Upper lobe of left lung (tissue), 6 donors: ENCODE results near the gene ATXN7L3. TPM values are rescaled to one million over a fixed set of nuclear protein-coding genes. Genes with fewer than 3 reads are reported as not detected.
A peak's percentile ranks its signal among the peaks of the same experiment; 100 is the strongest.

ENCODE experiments used
- ATAC-seq, 2 donors: fragments of 200-7000 bp; cut with Tn5 transposase; one replicate each; pipeline ENCODE4 v1.9.1; 2022; ENCODE audit warnings: mild to moderate bottlenecking in 2 of 2, moderate library complexity in 2 of 2; ENCODE audit not compliant: low FRiP score in 2 of 2
- DNase-seq, 2 donors: peaks; one replicate each; pipeline ENCODE4 v3.0.0-alpha.2; 2019 to 2020
- H3K27ac ChIP-seq, 4 donors: fragments of 200-600 bp; sonication (generic); one replicate each; pipeline ENCODE4 v1.5.1; 2016 to 2019
- H3K27me3 ChIP-seq, 4 donors: fragments of 200-600 bp; sonication (generic); one replicate each; pipeline ENCODE4 v1.5.1; 2017 to 2019
- H3K36me3 ChIP-seq, 4 donors: fragments of 200-600 bp; sonication (generic); one replicate each; pipeline ENCODE4 v1.5.1; 2016 to 2019
- H3K4me1 ChIP-seq, 4 donors: fragments of 200-600 bp; sonication (generic); one replicate each; pipeline ENCODE4 v1.5.1; 2018 to 2019
- H3K4me3 ChIP-seq, 4 donors: fragments of 200-600 bp; sonication (generic); one replicate each; pipeline ENCODE4 v1.5.1; 2017 to 2019; ENCODE audit warnings: mild to moderate bottlenecking in 2 of 4, moderate library complexity in 1 of 4
- H3K9me3 ChIP-seq, 4 donors: fragments of 200-600 bp; sonication (generic); one replicate each; pipeline ENCODE4 v1.5.1; 2018 to 2019
- EP300 ChIP-seq, 4 donors: sonication (generic); formaldehyde crosslinking; IDR thresholded peaks; one replicate each; pipeline ENCODE4 v1.5.1; 2017; ENCODE audit warnings: antibody characterized with exemption in 4 of 4, control low read depth in 2 of 4
- POLR2A ChIP-seq, 4 donors: fragments of 450-650 bp; IDR thresholded peaks; one replicate each; pipeline ENCODE4 v1.5.1; 2016 to 2017; ENCODE audit warnings: antibody characterized with exemption in 4 of 4, mild to moderate bottlenecking in 2 of 4
- POLR2AphosphoS5 ChIP-seq, 2 donors: sonication (generic); formaldehyde crosslinking; IDR thresholded peaks; one replicate each; pipeline ENCODE4 v1.5.1; 2017; ENCODE audit warnings: antibody characterized with exemption in 2 of 2
- WGBS, 2 donors: methylation state at CpG; one replicate each; pipeline ENCODE4 v1.1.5; 2017 to 2018; 5-methylcytosine and 5-hydroxymethylcytosine counted together
- total RNA-seq, 6 donors: library from RNA; depleted of rRNA in 4 of 6; stranded (reverse); fragments of >200 nt in 4 of 6; gene quantifications; one replicate each; pipeline versions ENCODE4 v1.1.0 to v1.2.1, GENCODE V29; 2016 to 2021
- TF ChIP-seq, protein P1 (sequence below), 6 experiments: fragments of 450-650 bp in 4 of 6; fragments of 200-600 bp in 2 of 6; sonication (generic) in 2 of 6; IDR thresholded peaks; one replicate each; pipeline ENCODE4 v1.5.1; 2016 to 2019; ENCODE audit warnings: antibody characterized with exemption in 6 of 6
- donor health status: DM: no; HTN: no; CAD: no; lungs with moderate emphysema.
- donor health status: DM: no; HTN: yes; CAD: no; lungs with severe emphysema.

Gene ATXN7L3
- total RNA-seq, 6 donors from 2014 or later = 41.4 to 79.0 (median 46.9) TPM

DNA sequence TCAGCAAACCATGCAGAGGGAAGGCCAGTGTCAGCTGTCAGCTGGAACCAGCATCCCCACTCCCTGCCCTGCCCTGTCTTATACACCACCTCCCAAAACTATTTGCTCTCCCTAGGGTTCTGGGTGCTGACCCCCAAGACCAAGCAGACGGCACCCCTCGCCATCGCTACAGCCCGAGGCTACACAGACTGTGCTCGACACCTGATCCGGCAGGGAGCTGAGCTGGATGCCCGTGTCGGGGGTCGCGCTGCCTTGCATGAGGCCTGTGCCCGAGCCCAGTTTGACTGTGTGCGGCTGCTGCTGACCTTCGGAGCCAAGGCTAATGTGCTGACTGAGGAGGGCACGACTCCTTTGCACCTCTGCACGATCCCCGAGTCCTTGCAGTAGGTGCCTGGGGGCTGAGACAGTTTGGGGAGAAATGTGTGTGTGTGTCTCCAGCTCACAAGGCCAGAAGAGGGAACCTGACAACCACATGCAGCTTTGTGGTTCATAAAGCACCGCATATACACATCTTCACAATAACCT is 27.7 kb downstream of the ATXN7L3 start:
- Histone ChIP-seq H3K27me3 (no peaks in the 10 kb centered on the region), H3K4me1 (peaks cover 4 to 11% (median 9%) of the 10 kb centered on the region in 4 donors), H3K9me3 (no peaks in the 10 kb centered on the region), H3K36me3 (peaks cover 0 to 10% (median 4%) of the 10 kb centered on the region in 4 donors), H3K27ac (no peak overlapping the region), H3K4me3 (no peak overlapping the region)
- 82% methylated on average over 10 to 17 of the region's 17 CpGs for WGBS, 2 donors
- ATAC-seq (no peak), DNase-seq (no peak)
- TF ChIP-seq, protein P1, sequence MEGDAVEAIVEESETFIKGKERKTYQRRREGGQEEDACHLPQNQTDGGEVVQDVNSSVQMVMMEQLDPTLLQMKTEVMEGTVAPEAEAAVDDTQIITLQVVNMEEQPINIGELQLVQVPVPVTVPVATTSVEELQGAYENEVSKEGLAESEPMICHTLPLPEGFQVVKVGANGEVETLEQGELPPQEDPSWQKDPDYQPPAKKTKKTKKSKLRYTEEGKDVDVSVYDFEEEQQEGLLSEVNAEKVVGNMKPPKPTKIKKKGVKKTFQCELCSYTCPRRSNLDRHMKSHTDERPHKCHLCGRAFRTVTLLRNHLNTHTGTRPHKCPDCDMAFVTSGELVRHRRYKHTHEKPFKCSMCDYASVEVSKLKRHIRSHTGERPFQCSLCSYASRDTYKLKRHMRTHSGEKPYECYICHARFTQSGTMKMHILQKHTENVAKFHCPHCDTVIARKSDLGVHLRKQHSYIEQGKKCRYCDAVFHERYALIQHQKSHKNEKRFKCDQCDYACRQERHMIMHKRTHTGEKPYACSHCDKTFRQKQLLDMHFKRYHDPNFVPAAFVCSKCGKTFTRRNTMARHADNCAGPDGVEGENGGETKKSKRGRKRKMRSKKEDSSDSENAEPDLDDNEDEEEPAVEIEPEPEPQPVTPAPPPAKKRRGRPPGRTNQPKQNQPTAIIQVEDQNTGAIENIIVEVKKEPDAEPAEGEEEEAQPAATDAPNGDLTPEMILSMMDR (IDR thresholded peaks at IDR 0.05) = no peak
- TF ChIP-seq POLR2A (IDR thresholded peaks at IDR 0.05) = no peak
- no peak for TF ChIP-seq POLR2AphosphoS5 (IDR thresholded peaks at IDR 0.05)
- TF ChIP-seq EP300 (IDR thresholded peaks at IDR 0.05) = no peak

DNA sequence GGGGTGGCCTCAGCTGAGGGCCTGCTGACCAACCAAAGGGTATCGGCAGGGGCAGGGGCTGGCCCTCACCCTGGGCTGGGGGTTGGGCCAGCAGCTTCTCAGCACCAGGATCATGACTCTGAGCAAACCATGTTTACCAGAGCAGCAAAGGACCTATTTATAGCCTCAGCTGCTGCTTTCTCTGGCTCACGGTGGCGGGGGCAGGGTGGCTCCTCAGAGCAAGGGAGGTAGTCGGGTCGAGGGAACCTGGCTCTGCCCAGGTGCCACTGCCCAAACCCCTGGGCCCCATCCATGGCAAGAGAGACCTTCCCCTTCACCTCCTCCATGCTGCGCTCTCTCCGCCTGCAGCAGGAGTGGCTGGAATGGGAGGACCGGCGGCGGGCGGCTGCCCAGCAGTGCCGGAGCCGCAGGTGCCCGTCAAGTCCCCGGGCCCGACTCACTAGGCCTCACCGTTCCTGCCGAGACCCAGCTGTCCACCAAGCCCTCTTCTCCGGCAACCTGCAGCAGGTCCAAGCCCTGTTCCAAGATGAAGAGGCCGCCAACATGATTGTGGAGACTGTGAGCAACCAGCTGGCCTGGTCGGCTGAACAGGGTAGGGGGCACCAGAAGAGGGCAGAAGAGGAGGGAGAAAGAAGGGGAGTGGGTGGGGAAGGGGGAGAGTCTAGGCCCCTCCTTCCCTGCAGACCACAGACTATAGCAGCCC is 29.0 kb downstream of the ATXN7L3 start, which contains the start of gene ASB16:
TSS of gene ASB16 (plus strand) at position 206 of the 703 bp plus-strand sequence. CDS start at position 292, 86 bp downstream.
- WGBS, 2 donors = 10 to 41% methylated on average over 18 of the region's 21 CpGs
- H3K27me3 ChIP-seq = no peaks in the 10 kb centered on the region
- DNase-seq (no peak), ATAC-seq (no peak)
- H3K9me3 ChIP-seq = no peaks in the 10 kb centered on the region
- peaks cover 0 to 4% (median 0%) of the 10 kb centered on the region in 4 donors for H3K36me3 ChIP-seq
- H3K4me1 ChIP-seq = peaks cover 4 to 11% (median 9%) of the 10 kb centered on the region in 4 donors
- H3K27ac ChIP-seq = no peak within 1 kb of the TSS
- H3K4me3 ChIP-seq = peak within 1 kb of the TSS in 1 of 4 donors; percentile 4
- no peak for TF ChIP-seq POLR2A (IDR thresholded peaks at IDR 0.05)
- no peak for TF ChIP-seq POLR2AphosphoS5 (IDR thresholded peaks at IDR 0.05)

DNA sequence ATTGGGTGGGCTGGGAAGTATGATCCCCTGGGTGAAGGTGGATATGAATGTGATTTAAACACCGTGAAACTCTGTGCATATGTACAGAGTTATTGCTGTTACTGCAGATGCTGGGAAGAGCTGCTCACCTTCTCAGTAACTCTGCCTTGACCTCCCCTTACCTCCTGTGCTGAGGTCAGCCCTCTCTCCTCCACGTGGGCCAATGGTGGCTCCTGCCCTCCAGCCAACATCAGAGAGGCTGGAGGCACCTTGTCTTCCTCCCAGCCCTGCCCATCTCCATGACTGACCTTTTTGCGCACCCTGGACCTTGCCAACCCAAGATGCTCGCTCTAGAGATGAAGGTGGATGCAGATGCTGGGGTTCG is 29.6 kb downstream of the ATXN7L3 start:
- no peak for ATAC-seq
- no peak for DNase-seq
- Histone ChIP-seq H3K27me3 (no peaks in the 10 kb centered on the region), H3K4me3 (no peak overlapping the region), H3K4me1 (peaks cover 4 to 11% (median 9%) of the 10 kb centered on the region in 4 donors), H3K36me3 (peaks cover 0 to 4% (median 0%) of the 10 kb centered on the region in 4 donors), H3K9me3 (no peaks in the 10 kb centered on the region), H3K27ac (no peak overlapping the region)
- WGBS, 2 donors = 60 to 75% methylated on average over 2 to 5 of the region's 5 CpGs
- no peak for TF ChIP-seq EP300 (IDR thresholded peaks at IDR 0.05)
- TF ChIP-seq, protein P1 (IDR thresholded peaks at IDR 0.05) = no peak
- no peak for TF ChIP-seq POLR2A (IDR thresholded peaks at IDR 0.05)
- TF ChIP-seq POLR2AphosphoS5 (IDR thresholded peaks at IDR 0.05) = no peak

DNA sequence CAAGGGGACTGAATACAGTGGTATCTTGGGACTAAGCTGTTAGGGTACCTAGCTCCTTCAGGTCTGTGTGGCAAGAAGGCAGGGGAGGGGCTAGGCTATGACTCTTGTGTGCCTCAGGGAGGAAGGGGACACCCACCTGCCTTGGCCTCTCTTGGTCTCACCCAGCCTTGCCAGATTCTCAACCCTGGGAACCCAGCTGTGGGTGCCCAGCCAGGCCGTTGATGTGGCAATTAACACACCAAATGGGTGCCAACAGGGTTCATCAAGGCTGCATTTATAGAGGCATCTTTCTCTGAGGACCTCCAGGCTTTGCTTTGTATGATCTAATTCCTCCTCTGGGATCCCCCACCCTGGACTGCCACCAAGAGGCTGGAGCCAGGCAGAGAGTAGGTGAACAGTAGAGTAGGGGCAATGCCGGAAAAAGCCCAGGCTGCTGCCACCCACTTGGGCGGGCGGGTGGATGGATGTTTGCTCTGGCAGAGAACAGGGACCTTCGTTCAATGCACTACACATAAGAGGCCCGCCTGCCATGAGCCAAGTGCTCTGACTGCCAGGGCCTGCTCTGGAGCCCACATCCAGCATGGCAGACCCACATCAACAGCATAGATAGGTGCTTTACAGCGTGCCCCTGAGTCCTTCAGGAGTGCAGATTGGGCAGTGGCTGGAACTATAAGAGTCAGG is 32.4 kb downstream of the ATXN7L3 start:
- ATAC-seq (peak; percentile 16 to 19), DNase-seq (no peak)
- Histone ChIP-seq H3K4me1 (peaks cover 4 to 11% (median 9%) of the 10 kb centered on the region in 4 donors), H3K27ac (no peak overlapping the region), H3K36me3 (no peaks in the 10 kb centered on the region), H3K4me3 (no peak overlapping the region), H3K9me3 (no peaks in the 10 kb centered on the region), H3K27me3 (no peaks in the 10 kb centered on the region)
- TF ChIP-seq POLR2A (IDR thresholded peaks at IDR 0.05) (no peak), POLR2AphosphoS5 (IDR thresholded peaks at IDR 0.05) (no peak), EP300 (IDR thresholded peaks at IDR 0.05) (no peak)
- TF ChIP-seq, protein P1 (IDR thresholded peaks at IDR 0.05) = no peak
- WGBS, 2 donors = 75 to 76% methylated on average over 6 to 7 of the region's 7 CpGs

DNA sequence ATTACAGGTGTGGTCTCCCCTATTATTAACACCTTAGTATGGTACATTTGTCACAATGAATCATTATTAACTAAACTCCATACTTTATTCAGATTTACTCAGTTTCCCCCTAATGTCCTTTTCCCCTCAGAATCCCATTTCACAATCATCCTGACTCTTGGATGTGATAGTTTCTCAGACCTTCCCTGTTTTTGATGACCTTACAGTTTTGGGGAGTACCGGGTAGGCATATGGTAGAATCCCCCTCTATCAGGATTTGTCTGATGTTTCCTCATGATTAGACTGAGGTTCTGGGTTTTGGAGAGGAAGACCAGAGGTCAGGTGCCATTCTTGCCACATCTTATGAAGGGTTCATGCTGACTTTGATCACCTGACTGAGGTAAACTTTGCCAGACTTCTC is 35.2 kb downstream of the ATXN7L3 start:
- 90 to 100% methylated on average over 1 of the region's 1 CpG for WGBS, 2 donors
- H3K27ac ChIP-seq = no peak overlapping the region
- no peak for ATAC-seq

More for the DNA sequence above, 35.2 kb downstream of the ATXN7L3 start:
- H3K4me3 ChIP-seq = no peak overlapping the region
- H3K36me3 ChIP-seq = no peaks in the 10 kb centered on the region
- H3K9me3 ChIP-seq = no peaks in the 10 kb centered on the region
- TF ChIP-seq, protein P1 (IDR thresholded peaks at IDR 0.05) = no peak
- TF ChIP-seq EP300 (IDR thresholded peaks at IDR 0.05) = no peak
- TF ChIP-seq POLR2AphosphoS5 (IDR thresholded peaks at IDR 0.05) = no peak
- no peak for TF ChIP-seq POLR2A (IDR thresholded peaks at IDR 0.05)
- H3K4me1 ChIP-seq = peaks cover 0 to 4% (median 0%) of the 10 kb centered on the region in 4 donors
- no peak for DNase-seq
- H3K27me3 ChIP-seq = no peaks in the 10 kb centered on the region
